H1 (cell line): ENCODE data around the gene BPIFB4. TPM values are rescaled to one million over a fixed set of nuclear protein-coding genes. Genes with fewer than 3 reads are reported as not detected.

Source experiments
- polyA plus RNA-seq, 7 experiments: library from polyadenylated mRNA; depleted of rRNA in 3 of 7; stranded (reverse) in 5 of 7; unstranded in 2 of 7; fragments of >200 nt in 5 of 7; fragments of 200-250 nt in 2 of 7; gene quantifications; 1 replicate in 5 of 7; 2 replicates in 1 of 7; 4 replicates in 1 of 7; pipeline versions ENCODE4 v1.2.1 to v1.2.3, GENCODE V29; 2011 to 2013; ENCODE audit warnings: missing spikeins in 2 of 7, mixed read lengths in 2 of 7
- total RNA-seq: library from RNA; stranded (reverse); fragmentation: NEBNext Ultra II Directional; extraction: Animal tissue kit (Norgen Biotek cat#: 25700); gene quantifications from 2 replicates; pipeline ENCODE4 v1.2.1, GENCODE V29; 2021
- TF ChIP-seq, protein P1 (sequence below): fragments of 300-600 bp; sonication (generic); IDR thresholded peaks from 2 replicates; pipeline ENCODE4 v1.7.1; 2012; ENCODE audit warnings: low read length, moderate library complexity, mild to moderate bottlenecking, inconsistent platforms; ENCODE audit not compliant: insufficient replicate concordance

The BPIFB4 gene
- total and polyA plus RNA-seq, 2 of the 8 experiments (the other 6 are each of a cell fraction or from before 2014, with no cell fraction given): not detected

GRCh38 chr20:33038243-33038642, 41.2 kb upstream of the BPIFB4 start (continued):
- TF ChIP-seq, protein P1, sequence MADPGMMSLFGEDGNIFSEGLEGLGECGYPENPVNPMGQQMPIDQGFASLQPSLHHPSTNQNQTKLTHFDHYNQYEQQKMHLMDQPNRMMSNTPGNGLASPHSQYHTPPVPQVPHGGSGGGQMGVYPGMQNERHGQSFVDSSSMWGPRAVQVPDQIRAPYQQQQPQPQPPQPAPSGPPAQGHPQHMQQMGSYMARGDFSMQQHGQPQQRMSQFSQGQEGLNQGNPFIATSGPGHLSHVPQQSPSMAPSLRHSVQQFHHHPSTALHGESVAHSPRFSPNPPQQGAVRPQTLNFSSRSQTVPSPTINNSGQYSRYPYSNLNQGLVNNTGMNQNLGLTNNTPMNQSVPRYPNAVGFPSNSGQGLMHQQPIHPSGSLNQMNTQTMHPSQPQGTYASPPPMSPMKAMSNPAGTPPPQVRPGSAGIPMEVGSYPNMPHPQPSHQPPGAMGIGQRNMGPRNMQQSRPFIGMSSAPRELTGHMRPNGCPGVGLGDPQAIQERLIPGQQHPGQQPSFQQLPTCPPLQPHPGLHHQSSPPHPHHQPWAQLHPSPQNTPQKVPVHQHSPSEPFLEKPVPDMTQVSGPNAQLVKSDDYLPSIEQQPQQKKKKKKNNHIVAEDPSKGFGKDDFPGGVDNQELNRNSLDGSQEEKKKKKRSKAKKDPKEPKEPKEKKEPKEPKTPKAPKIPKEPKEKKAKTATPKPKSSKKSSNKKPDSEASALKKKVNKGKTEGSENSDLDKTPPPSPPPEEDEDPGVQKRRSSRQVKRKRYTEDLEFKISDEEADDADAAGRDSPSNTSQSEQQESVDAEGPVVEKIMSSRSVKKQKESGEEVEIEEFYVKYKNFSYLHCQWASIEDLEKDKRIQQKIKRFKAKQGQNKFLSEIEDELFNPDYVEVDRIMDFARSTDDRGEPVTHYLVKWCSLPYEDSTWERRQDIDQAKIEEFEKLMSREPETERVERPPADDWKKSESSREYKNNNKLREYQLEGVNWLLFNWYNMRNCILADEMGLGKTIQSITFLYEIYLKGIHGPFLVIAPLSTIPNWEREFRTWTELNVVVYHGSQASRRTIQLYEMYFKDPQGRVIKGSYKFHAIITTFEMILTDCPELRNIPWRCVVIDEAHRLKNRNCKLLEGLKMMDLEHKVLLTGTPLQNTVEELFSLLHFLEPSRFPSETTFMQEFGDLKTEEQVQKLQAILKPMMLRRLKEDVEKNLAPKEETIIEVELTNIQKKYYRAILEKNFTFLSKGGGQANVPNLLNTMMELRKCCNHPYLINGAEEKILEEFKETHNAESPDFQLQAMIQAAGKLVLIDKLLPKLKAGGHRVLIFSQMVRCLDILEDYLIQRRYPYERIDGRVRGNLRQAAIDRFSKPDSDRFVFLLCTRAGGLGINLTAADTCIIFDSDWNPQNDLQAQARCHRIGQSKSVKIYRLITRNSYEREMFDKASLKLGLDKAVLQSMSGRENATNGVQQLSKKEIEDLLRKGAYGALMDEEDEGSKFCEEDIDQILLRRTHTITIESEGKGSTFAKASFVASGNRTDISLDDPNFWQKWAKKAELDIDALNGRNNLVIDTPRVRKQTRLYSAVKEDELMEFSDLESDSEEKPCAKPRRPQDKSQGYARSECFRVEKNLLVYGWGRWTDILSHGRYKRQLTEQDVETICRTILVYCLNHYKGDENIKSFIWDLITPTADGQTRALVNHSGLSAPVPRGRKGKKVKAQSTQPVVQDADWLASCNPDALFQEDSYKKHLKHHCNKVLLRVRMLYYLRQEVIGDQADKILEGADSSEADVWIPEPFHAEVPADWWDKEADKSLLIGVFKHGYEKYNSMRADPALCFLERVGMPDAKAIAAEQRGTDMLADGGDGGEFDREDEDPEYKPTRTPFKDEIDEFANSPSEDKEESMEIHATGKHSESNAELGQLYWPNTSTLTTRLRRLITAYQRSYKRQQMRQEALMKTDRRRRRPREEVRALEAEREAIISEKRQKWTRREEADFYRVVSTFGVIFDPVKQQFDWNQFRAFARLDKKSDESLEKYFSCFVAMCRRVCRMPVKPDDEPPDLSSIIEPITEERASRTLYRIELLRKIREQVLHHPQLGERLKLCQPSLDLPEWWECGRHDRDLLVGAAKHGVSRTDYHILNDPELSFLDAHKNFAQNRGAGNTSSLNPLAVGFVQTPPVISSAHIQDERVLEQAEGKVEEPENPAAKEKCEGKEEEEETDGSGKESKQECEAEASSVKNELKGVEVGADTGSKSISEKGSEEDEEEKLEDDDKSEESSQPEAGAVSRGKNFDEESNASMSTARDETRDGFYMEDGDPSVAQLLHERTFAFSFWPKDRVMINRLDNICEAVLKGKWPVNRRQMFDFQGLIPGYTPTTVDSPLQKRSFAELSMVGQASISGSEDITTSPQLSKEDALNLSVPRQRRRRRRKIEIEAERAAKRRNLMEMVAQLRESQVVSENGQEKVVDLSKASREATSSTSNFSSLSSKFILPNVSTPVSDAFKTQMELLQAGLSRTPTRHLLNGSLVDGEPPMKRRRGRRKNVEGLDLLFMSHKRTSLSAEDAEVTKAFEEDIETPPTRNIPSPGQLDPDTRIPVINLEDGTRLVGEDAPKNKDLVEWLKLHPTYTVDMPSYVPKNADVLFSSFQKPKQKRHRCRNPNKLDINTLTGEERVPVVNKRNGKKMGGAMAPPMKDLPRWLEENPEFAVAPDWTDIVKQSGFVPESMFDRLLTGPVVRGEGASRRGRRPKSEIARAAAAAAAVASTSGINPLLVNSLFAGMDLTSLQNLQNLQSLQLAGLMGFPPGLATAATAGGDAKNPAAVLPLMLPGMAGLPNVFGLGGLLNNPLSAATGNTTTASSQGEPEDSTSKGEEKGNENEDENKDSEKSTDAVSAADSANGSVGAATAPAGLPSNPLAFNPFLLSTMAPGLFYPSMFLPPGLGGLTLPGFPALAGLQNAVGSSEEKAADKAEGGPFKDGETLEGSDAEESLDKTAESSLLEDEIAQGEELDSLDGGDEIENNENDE: no peak
- TF ChIP-seq, all 59 proteins: peak for 0
